NCI-H1930 (cell line): ENCODE results near the gene AGO1.
"Not testable (repeated sequence)": the region's sequence is repeated elsewhere in the genome, so short reads cannot be mapped to it uniquely, and the experiment has no call there.

Experiments used
- DNase-seq, 2 experiments: peaks; one replicate each; lab custom pipeline; 2025; lab: John Stamatoyannopoulos, UW

Gene AGO1

DNA sequence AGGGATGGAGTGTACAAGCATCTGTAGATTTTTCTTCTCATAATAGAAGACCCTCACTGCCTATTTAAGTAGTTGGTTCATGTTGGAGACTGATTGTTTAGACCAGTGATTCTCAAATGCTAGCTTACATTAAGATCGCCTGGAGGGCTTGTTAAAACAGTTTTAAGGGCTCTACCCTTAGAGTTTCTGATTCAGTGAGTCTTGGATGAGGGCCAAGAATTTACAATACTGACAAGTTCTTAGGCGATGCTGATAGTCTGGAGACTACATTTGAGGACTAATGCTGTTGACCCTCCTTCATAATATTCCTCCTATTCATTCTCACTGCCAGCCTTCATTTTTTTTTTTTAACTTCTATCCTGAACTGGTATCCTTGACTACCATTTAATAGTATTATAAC is 32.7 kb downstream of the AGO1 start:
- no peak for DNase-seq

DNA sequence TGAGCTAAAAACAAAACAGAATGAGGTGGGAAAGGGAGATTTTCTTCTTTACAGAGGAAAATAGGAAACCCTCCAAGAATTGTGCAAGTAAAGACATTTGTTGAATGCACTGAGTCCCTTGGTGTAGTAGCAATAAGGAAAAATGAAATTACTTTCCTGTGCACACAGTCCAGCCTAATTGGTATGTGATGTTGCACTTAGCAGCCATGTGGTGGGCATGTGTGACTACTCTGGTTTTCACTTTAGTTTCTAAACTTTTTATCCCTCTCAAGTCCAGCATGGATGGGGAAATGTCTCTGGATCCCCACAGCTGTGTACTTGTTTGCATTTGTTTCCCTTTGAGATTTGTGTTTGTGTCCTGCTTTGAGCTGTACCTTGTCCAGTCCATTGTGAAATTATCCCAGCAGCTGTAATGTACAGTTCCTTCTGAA is 40.8 kb downstream of the AGO1 start:
- no peak for DNase-seq

DNA sequence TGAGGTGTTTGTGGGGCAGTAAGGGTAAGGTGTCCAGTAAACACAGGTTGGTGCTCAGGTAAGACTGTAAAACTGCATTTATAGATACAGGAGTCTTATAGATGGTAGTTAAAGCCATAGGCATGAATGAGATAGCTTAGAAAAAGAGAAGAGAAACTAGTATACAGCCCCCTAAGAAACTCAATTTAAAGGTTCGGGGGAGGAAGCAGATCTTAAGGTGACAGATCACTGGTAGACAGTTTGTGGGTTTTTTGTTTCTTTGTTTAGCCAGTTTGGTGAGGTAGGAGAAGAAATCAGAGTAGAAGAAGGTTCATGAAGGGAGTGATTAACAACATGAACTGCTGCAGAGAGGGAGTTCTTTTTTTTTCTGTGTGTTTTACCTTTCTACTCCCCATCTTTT is 41.8 kb downstream of the AGO1 start:
- no peak for DNase-seq

DNA sequence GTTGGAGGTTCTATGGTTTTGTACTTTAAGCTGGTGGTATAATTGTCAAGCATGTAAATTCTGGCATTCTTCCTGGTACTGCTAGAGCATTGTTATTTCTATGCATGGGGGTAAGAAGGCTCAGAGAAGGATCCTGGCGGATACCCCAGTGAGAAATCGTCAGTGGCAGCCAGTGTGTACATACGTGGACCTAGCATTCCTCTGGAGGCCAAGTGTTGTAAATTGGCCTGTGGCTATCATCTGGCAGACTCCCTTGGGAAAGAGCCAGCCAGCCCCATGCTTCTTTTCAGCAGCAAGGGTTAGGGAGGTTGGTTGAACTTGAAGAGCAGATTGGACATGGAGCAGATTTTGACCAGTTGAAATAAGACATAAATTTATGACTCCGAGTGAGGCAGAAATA is 42.7 kb downstream of the AGO1 start:
- no peak for DNase-seq

DNA sequence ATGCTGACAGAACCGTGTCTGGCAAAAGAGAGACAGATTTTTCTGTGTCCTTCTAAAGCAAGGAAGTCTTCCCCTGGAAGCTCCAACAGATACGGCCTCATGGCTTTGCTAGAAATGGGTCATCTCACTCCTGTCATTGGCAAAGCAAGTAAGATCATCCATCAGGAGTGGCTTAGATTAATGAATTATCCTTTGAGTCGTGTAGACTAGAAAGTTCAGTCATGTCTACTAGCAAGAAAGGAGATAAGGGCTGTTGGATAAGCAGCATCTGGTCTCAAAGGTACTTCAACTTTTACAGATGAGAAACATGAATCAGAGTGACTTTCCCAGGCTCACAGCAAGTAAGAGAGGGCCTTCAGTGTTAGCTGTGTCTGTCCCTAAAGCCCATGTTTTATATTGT is 44.5 kb downstream of the AGO1 start:
- no peak for DNase-seq

DNA sequence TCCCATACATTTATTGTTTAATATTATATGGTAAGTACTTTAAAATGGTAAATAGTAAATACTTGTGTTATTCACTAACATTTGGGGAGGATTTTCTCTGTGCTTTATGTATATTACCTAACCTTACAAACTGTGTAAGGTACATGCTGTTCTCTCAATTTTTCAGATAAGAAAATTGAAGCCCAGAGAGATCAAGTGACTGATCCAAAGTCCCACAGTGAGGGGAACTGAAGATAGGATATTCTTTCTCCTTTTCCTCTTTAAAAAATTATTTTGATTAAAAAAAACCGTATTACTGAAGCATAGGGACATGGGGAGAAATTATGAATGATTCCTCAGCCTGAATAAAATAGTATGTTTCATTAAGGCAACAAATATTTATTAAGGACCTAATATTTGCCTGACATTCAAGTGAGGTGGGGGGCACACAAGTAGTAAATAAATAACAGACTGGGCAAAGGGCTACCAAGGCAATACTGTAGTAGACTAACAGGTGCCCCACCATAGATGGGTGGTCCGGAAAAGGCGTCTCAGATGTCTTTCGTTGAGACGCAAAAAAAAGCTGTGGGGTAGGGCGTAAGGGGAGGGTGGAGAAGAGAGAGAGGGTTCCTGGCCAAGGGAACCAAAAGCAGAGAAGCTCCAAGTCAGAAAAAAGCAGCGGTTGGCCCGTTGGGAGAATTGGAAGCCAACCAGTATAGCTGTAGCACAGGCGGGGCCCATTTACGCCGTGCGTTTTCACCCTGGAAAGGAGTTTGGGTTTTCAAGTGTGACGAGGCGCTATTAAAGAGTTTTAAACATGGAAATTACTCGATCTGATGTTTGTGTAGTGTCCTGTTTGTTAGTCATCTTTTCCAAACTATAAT is 47.0 kb downstream of the AGO1 start:
- DNase-seq: no peak

DNA sequence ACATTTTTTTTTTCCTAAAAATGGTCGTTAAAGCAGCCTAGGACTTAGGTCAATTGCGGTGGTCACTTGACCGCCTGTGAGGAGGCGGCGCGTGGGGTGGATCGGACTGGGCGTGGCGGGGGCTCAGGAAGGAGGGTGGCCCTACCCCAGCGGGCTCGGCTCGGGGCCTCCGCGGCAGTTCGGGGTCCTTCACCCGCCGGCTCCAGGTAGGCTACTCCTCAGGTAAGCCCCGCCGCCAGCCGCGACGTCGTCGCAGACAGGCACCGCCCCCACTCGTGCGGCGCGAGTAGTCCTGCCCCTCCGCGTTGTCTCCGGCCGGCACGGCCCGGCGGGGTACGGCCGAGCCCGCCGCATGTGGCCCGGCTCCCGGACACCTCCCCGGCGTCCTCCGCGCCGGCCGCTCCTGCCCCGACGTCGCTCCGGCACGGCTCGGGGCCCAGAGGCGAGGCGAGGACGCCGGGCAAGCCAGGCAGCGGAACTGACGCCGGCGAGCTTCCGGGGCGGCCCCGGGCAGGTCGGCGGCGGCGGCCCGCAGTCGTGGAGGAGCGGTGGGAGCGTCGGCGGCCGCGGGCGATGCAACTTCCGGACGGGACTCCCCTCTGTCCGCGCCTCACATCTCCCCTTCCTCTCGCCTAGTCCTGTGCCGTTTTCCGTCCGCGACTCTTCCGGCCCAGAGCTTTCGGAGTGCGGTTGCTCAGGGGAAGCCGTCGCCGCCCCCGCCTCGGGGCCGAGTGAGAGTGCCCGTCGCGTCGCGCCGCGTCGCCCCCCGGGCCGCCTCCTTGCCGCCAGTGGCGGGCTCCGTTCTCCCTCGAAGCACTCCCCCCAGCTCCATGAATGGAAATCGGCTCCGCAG is 47.8 kb downstream of the AGO1 start, which contains the start of gene AGO3:
Gene AGO3, plus strand, starts transcription at position 513 of the 853 bp plus-strand sequence. Its CDS starts 322 bp downstream, at position 835.
- peak; percentile 75 to 86 for DNase-seq

DNA sequence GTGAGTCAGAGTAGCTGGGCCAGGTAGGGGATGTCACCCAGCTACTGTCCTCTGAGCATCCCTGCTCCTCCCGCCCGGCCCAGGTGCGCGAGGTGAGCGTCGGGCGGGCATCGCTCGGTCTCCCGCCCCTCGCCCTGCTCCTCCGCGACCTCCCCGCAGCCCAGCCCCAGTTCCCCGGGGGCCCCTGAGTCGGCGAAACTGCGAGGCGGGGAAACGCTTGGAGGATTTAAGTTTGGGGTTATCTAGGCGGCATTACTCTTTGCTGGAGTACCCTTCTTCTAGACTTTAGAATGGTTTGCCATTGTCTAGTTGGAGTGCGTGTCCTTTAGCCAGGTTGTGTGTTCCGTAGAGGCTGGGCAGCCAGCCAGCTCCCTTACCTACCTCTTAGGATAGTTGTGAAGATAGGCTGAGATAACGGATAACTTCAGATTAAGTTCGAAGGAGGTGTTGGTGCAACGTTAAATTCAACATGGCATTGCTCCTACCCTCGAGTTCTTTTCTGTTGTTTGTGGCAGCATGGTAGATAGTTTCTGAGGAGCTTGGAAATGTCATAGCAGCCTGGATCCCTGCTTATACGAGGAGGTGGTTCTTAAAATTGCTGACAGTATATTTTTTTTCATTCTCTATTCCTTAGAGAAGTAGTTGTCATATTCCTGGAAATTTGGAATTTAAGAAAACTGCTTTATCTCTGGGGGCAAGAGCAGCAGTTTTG is 48.6 kb downstream of the AGO1 start:
- no peak for DNase-seq

DNA sequence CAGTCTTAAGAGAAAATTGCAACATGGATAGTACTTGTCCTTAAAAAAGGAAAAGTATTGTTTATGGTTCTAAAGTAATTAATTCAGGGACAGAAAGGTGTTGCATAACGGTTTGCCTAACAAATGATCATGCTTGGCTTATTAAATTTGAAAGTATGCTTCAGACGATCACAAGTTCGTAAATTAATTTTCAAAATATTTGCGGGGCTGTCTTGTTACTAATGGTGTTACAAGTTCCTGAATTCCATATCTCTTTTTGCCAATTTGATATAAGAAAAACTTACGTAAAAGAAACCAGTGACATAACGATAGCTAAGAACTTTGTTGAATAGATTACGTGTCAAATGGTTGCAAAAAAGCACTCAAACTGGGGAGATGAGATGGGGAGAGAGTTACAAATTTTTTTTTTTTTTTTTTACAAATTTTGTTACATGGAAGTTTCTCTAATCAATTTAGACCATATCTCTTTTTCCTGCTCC is 49.2 kb downstream of the AGO1 start:
- DNase-seq: no peak

DNA sequence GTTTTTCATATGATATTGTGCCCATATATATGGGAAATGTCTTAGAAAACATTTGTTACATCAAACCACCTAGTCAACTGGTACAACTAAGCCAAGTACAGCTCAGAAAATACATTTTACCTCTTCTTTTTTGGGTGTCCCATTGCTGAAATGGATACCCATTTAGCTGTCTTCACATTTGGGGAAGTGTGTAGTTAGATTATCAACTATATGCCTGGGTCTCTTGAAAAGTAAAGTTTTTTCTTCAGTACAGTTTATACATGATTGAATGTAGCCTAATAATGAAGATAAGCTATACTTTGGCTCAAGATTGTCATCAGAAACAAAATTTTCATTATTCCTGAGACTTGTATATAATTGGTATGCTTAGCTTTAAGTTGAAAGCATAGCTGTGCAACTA is 49.9 kb downstream of the AGO1 start:
- DNase-seq: no peak

DNA sequence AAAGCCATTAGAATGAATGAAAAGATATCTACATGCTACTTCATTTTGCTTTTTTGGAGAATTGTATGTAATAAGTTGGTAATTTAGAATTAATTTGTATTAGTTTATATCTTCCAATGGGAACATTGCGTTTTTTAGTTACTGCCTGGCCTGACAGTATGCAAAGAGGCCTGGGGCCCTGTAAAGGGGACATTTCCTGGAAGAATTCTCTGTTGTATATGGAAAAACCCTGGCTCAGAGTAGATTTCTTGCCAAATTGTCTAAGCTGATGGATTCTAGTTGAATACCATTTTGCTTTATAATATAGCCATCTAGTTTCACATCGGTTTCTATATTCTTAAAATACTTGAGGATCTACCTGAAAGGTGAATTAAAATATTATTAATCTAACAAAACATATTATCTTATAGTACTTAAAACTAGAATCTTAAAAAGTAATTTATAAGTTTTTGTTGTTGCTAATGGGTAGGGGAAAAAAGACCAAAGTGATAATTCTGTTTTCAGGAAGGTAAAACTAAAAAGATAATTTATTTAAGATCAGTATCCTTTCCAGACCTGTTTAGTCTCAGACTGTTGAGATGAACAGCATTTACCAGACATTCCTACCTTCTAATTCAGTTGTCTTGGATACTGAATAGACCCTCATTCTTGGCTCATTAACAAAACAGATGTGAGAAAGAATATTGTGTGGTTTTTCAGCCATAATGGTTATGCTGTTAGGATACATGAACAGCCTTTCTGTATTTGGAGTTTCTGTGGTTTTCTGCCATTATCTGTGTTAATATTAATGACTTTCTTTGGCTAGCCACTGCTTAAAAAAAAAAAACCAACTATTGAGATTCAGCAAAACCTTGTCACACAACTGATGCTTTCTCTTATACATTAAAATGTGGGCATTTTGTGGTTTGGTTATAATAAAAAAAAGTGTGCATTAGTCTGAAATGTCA is 52.7 kb downstream of the AGO1 start:
- DNase-seq: no peak

DNA sequence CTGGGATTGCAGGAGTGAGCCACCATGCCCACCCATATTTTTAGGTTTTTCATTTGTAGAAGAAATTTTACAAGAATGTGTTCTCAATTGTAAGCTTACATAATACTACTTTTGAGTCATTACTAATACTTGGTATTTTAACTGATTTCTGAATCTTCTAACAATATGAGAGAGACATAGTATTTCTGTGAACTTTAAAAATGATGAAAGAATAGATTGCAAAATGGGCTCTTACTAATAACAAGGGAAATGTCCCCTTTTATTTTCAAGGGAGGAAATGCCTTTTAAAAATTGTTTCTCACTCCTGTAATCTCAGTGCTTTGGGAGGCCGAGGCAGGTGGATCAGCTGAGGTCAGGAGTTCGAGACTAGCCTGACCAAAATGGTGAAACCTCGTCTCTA is 53.8 kb downstream of the AGO1 start:
- no peak for DNase-seq

DNA sequence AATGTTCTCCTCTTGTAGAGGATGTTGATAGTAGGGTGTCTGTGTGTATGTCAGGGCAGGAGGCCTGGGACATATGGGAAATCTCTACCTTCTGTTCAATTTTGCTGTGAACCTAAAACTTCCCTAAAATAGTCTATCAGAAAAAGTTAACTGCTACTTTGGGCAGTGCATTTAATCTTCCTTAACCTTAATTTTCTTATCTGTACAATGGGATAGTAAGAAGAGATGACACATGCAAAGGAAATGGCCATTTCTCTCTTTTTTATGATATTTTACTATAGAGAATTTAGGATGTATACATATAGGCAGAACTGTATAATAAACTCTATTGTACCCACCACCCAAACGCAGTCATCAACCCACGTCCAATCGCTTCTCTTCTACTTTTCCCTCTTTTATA is 56.5 kb downstream of the AGO1 start:
- no peak for DNase-seq

DNA sequence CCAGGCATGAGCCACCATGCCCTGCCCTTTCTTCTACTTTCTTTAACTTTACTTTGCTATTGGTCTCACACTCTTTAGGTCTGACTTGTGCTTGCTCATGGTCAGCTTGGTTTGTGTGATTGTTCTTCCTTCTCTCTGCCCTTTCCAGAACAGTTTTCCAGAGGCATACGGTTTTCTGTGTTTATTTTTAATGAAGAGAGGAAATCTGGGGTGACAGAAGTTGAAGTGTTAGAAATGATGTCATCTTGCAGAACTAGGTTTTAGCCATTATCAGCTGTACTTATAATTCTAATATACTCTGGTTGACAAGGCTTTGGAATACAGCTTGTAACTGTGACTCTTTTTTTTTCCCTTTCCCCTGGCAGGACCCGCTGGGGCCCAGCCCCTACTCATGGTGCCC is 62.3 kb downstream of the AGO1 start:
- DNase-seq: no peak

DNA sequence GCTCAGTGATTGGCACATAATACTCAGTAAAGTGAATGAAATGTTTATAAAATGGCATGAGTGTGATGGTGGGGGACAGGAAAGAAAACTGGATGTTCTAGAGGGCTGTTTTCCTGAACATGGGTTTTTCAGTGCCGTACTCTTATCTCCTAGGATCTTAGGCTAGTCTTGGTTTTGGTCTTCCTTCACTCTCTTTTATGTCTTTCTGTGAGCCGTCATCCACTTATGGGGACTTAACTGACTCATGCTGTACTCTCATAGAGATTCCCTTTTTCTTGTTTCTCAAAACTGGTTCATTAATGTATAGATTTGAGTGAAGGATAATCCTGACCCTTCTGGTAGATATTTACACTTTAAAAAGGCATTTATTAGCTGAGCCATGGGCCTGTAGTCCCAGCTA is 64.5 kb downstream of the AGO1 start:
- no peak for DNase-seq

DNA sequence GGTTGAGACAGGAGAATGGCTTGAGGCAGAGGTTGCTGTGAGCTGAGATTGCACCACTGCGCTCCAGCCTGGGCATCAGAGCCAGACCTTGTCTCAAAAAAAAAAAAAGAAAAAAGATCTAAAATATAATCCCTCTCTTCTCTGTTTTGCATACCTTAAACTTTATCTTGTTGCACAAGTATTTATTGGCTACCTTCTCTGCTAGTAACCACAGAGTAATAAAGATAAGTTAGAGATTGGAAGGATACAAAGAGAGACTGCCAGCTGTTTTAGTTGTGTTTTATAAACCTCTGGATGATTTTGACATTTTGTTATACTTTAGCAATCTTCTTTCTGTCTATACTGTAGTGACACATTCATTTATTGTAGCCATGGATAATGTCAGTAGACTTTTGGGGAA is 75.5 kb downstream of the AGO1 start:
- DNase-seq: no peak

DNA sequence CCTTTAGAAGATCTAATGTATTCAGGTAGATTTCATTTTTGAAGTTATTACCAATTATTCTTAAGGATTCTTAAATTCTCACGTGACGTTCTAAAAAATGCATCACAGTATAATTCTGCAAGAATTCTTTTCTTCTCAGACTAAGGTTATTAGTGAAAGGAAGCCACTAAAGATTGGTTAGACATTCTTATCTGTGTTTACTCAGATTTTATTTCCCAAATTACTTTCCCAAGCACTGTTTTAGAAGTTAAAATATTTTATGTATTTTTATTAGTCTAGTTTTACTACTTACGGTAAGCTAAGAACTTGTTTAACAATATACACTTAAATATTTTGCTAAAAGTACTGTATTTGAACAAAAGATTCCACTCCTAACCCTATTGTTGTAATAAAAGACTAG is 76.3 kb downstream of the AGO1 start:
- DNase-seq: no peak

DNA sequence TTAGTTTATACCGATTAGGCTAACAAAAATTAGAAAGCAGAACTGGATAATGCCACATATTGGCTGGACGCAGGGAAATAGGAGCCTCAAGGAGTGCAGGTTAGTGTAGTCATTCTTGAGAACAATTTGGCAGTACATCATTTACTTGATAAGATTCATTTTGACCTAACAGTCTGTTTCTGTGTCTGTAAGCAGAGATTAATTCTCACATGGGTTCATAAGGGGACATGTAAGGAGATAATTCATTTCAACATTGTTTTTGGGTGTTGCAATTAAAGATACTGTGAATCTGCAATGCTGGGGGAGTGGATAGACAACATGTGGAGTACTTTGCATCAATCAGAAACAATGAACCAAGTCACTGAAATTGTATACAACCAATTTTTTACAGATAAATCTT is 79.9 kb downstream of the AGO1 start:
- no peak for DNase-seq

DNA sequence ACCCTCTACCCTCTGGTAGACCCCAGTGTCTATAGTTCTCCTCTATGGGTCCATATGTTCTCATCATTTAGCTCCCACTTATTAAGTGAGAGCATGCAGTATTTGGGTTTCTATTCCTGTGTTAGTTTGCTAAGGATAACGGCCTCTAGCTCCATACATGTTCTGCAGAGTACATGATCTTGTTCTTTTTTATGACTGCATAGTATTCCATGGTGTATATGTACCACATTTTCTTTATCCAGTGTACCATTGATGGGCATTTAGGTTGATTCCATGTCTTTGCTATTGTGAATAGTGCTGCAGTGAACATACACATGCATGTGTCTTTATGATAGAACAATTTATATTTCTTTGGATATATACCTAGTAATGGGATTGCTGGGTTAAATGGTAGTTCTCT is 81.3 kb downstream of the AGO1 start:
- DNase-seq: not testable (repeated sequence)

DNA sequence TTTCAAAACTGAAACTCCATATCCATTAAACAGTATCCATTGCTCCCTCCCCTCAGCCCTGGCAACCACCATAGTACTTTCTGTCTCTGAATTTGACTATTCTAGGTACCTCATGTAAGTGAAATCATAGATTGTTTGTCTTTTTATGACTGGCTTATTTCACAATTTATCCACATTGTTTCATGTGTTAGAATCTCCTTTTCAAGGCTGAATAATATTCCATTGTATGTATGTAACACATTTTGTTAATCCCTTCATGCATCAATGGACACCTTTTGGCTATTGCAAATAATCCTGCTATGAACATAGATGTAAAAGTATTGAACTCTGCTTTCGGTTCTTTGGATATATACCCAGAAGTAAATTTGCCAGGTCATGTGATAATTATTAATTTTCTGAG is 85.4 kb downstream of the AGO1 start:
- no peak for DNase-seq

DNA sequence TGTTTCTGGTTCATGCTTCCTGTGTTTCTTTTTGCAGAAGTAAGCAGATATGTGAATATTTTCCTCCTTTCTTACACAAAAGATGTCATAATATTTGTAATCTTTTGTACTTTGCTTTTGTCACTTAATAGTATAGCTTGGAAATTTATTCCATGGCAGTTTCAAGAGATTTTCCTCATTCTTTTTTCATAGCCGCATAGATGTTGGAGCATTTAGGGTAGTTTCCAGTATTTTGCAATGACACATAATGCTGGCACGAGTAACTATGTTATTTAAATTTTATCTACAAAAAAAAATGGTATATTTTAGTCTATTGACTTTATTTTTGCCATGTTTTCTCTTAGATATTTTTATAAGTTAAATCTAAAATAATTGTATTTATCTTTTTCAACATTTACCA is 88.6 kb downstream of the AGO1 start:
- DNase-seq: no peak
